Central memory CD4-positive, alpha-beta T cell (primary cell): ENCODE data around the gene ZNF519.

ENCODE experiments used
- DNase-seq: peaks from one replicate; pipeline ENCODE4 v3.0.0; 2022

The ZNF519 gene

DNA sequence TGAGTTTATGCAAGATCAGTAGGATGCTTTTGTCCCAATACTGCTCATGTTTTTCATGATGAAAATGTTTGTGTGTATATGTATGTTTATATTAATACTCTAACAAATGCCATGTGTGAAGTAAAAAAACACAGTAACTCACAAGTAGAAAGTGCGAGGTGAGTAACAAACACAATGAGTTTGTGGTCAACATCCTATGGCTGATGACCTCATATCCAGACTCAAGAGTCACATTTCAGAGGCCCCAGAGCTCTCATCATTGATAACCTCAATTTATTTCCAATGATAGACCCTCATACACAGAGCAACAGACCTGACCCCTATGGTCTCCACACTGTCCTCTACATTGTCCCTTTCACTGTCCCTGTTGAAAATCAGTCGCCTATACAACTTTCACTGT is 34.5 kb downstream of the ZNF519 start:
- DNase-seq: no peak

DNA sequence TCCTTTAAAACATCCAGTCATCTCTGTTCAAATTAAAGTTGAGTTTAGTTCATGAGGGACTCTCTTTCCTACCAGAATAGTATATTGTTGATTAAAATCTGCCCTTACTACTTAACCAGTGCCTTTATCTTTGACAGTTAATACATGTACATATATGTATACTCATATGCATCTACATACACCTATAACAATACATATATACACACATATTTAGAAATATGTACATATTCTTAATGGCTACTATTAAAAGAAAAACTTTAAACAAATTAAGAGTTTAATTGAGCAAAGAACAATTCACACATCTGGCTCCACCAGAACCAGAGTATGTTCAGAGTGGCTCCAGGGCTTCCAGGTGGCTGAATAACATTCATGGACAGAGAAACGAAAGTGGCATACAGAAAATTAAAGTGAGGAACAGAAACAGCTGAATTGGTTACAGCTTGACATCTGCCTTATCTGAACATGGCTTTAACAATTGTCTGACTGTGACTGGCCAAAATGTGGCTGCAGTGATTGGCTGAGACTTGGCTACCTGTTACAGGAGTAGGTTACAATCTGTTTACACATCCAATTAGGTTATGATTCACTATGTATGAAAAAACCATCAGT is 38.8 kb downstream of the ZNF519 start:
- DNase-seq: no peak

DNA sequence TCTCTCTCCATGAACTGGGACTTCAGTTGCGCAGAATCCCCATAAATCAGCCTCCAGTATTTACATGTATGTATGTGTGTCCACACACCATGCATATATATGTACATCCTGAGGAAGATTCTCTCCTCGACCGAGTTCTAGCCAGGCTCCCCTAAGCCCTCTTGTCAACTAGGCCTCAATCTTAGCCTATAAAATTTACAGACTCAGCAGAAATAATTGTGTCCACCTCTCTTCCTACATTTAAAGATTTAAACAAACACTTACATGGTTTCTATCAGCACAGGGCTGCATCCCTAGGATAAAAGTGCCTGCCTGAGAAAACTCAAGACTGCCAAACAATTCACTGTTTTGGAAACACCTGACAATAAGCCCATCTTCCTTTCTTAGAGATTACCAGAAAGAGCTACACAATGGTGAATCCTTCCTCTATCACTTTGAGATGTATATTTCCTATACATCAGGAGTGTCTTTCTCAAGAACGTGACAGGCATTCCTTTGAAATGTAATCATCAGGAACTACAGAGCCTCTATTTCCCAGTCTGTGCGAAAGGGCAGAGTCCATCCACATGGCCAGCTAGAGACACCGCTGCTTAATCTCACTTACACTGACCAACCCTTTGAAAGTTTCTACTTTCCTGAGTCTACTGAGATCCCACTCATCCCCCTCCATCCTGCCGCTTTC is 39.5 kb downstream of the ZNF519 start:
- DNase-seq: no peak

DNA sequence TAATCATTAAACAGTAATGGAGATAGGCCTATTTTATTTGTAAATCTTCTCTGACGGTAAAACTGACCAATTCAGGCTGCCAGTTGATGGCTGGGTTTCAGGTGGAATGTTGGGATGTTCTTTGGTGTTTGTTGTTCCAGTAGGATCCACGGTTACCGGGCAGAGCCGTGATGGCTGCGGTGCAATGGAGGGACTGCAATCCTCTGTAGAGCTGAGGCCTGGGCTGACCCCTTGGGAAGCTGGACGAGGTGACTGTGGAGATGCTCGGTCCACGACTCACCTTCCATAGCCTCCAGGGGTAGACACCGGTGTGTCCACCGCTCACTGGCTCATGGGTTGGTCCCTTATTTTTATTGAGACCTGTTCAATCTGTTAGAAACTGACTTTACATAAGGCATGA is 42.5 kb downstream of the ZNF519 start:
- DNase-seq: no peak

DNA sequence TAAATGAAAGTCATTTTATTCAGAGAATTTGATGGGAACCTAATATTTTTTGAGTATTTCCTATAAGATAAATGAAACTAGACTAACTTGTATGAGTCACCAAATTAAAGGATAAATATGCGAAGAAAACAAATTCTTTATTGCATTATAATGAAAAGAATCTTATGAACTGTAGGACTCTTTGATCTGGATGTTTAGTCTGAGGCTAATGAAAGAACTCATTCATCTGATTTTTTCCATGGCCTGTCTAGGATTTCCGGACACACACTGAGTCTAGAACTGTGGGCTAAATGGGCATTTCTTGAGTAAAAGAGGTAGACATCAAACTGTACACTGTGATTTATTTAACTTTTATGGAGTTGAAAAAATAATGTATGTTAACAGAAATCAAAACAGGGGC is 43.0 kb downstream of the ZNF519 start:
- DNase-seq: no peak

DNA sequence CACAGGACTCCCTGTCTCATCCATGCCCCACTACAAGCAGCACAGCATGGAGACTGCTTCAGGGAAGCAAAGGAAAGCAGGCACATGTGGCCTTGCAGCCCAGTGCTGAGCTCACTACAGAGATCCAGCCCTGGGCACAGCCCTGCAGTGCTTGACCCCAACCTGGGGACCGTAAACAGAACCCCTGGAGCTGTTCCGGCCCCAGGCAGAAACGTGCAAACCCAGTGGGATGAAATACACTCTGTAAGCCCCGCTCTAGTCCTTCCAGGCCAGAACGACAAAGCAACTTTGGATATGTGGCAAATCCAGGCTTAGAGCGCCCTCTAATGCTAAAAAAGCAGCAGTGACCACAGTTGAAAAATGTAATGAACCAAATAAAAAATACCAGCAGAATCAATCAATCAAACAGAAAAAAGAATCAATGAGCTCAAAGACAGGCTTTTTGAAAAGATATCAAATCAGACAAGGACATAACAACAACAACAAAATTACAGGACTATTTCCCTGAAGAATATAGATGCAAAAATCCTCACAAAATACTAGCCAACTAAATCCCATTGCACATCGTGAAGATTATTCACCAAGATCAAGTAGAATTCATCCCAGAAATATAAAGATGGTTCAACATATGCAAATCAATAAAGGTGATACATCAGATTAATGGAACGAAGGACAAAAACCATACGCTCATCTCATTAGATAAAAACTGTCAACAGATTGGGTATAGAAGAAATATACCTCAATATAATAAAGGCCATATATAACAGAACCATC is 45.6 kb downstream of the ZNF519 start:
- DNase-seq: no peak

DNA sequence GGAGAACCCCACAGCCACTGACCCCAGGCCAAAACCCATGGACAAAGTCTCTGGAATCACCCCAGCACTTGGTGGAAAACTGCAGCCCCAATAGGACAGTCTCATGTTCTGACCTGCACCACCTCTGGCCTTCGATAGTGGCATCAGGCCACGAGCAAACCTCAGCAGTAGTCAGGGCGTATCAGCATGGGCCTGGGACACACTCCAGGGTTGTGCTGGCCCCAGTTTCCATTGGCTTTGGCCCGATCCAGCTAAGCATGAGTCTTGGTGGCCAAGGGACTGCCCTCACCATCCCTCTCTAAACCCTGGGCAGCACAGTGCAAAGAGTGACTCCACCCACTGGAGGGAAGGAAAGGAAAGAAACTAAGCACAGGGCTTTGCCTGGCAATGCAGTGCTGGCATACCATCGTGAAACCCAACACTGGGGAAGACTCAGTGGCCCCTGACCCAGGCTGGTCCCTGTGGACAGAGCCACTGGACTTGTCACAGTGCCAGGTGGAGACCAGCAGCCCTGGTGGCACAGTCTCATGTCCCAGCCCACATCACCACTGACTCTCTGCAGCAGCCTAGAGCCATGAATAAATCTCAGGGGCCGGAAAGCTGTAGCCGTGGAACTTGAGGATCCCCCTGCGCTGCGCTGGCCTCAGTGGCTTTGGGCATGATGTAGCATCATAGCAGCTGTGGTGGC is 46.3 kb downstream of the ZNF519 start:
- DNase-seq: no peak

DNA sequence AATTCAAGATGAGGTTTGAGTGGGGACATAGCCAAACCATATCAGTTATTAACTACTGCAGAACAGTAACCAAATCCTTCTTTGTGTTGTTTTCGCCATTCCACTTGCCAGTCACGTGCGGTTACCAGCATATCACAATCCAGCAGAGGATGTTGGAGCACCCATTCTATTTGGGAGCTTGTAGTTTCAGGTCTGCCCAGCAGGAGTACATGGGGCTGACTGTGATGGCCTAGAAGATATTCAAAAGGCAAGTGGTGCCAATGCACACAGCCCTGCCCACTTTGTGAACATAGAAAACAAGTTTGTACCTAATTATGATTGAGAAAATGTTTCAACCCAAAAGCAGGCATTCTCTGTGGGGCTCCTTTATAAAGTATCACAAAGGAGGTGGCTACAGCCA is 57.0 kb downstream of the ZNF519 start:
- DNase-seq: no peak

DNA sequence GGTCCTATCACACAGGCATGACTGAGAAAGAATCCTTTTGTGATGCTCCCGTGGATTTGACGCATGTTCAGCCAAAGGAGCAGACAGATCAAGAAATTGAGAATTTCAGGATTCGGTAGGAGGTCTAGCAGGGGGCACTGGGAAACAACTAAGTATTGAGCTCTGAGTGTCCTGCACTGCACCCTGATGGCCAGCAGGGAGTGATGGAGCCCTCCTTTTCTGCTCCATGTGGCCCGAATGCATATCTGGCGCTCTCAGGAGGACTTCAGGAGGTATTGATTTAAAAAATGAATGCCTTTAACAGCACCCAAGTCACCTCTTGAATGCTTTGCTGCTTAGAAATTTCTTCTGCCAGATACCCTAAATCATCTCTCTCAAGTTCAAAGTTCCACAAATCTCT is 58.0 kb downstream of the ZNF519 start:
- no peak for DNase-seq

DNA sequence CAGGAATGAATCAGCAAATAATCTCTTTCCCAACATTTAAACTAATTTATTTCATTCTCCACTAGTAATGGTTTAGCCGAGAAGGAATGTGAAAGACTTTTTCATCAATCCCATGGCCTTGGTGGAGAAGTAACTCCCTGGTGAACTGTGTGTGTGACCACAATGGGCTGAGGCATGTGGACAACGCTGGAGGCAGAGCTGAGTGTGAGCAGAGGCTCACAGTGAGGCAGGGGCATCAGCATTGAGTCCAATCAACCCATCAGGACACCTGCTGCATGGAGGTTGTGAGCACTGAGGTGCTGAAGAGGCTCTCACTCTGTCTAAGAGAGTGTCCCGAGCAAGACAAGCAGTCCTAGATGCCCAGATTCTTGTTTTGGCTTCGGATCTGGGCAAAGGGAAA is 78.6 kb downstream of the ZNF519 start:
- no peak for DNase-seq
